Dedifferentiated amniotic fluid mesenchymal stem cell (primary cell): ENCODE data around the gene NKAP.
"Not testable (repeated sequence)": the region's sequence is repeated elsewhere in the genome, so short reads cannot be mapped to it uniquely, and the experiment has no call there.

Experiments used
- DNase-seq: peaks from one replicate; pipeline ENCODE4 v3.0.0-alpha.2; 2016; ENCODE audit errors: extremely low spot score

The NKAP gene

DNA sequence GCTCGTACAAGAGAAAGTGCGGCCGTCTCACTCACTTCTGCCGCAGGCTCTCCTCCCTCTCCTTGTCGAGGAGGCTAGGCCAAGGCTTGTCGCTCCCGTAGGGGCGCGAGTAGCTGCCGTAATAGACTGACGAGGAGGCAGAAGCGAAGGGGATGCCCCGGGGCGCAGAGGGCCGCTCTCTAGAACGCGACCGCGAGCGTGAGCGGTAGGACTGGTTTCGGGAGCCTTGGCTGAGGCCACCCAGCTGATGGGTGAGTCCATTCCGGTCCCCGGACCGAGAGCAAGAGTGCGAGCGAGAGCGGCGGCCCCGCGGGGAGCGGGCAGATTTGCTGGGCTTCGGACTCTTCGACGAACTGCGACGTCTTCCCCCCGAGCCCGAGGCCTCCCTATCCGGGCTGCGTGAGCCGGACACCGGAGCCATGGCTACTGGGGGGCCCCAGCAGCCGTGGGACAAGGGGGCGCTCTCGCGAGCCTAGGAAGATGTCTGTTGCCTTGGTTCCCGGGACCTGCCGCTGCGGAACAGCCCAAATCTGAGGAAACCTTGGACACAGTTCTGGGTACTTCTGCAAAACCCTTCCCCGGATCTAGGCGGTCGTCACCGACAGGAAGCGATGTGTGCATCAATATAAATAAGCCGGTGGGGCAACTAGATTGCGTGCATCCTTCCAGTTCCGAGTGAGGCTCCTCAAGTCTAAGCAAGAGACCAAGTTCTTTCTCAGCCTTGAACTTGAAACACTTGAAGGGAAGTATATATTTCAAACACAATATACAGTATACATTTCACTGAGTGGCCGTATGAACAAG, at the start of gene NKAP:
NKAP (minus strand) TSS at position 567 of the 804 bp plus-strand sequence; CDS start at position 421, 146 bp downstream.
- peak; percentile 93 for DNase-seq

- no peak for DNase-seq
Measured at GRCh38 chrX:119991005-119991787, 47.6 kb upstream of the NKAP start.

GRCh38 chrX:119990556-119991004, 47.0 kb upstream of the NKAP start:
- no peak for DNase-seq

DNA sequence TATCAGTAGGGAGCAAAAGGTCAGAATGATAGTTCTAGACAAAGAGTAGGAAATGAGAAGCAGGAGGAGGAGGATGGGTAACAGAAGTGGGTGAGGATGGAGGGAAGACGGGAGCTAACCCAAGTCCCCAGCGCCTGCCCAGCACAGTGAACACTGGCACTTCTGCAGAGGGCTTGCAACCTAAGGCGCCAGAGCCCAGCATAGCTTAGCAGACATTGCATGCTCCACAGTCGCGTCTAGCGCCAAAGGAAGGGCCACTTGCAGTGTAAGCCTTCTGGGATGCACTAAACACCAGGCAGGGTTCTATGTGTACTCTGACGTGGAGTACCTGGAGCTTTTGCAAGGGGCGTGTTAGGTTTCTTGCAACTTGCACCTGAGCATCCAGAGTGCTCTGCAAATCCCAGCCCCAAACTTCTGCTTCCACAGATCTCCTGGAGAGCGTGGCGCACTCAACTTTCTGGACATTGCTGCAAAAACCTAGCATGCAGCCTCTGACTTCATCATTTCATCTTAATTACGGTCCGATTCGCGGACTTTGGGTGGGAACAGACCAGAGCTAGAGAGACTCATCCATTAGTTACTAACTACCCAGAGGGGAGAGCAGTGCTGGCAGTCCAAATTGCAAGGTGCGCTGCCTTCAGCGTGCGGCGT, 46.5 kb upstream of the NKAP start:
- DNase-seq, result no peak

DNA sequence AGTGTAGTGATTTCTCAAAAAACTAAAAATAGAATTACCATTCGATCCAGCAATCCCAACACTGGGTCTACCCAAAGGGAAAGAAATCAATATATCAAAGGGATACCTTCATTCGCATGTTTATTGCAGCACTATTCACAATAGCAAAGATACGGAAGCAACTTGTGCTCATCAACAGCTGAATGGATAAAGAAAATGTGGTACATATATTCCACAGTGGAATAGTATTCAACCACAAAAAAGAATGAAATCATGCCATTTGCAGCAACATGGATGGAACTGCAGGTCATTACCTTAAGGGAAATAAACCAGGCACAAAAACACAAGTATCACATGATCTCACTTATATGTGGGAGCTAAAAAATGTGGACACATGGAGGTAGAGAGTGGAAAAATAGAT, 42.7 kb upstream of the NKAP start:
- DNase-seq, result no peak

DNA sequence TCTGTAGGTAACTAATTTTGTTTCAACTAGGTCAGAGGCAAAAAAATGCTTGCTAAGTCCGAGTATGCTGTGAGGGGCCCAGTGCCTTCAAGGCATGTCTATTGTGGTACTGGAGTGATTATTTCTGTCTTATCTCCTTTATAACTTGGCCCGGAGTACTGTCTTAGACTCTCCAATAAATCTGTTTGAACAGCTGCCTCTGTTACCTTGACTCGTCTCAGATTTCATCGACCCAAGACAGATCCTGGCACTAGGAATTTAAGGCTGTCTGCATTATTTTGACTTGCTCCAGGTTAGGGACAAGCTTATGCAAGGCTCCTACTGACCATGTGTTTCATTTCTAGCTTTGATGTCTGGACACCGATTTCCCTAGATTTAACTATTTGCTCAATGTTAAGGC, 41.1 kb upstream of the NKAP start:
- no peak for DNase-seq

- no peak for DNase-seq
Measured at GRCh38 chrX:119983494-119983893, 39.9 kb upstream of the NKAP start.

DNA sequence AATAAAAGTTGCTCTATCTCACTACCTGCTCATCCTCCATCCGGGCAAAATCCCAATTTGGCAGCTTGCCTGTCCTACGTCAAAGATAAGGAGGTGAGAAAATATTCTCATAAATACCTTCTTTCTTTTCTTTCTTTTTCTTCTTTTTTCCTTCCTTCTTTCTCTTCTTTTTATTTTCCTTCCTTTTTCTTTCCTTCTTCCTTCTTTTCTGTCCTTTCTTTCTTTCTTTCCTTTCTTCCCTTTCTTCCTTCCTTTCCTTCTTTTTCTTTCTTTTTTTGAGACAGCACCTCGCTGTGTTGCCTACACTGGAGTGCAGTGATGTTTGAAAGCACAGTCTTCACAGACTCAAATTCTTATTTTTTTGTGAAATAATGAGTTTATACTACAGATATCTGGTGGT, 38.6 kb upstream of the NKAP start:
- no peak for DNase-seq

DNA sequence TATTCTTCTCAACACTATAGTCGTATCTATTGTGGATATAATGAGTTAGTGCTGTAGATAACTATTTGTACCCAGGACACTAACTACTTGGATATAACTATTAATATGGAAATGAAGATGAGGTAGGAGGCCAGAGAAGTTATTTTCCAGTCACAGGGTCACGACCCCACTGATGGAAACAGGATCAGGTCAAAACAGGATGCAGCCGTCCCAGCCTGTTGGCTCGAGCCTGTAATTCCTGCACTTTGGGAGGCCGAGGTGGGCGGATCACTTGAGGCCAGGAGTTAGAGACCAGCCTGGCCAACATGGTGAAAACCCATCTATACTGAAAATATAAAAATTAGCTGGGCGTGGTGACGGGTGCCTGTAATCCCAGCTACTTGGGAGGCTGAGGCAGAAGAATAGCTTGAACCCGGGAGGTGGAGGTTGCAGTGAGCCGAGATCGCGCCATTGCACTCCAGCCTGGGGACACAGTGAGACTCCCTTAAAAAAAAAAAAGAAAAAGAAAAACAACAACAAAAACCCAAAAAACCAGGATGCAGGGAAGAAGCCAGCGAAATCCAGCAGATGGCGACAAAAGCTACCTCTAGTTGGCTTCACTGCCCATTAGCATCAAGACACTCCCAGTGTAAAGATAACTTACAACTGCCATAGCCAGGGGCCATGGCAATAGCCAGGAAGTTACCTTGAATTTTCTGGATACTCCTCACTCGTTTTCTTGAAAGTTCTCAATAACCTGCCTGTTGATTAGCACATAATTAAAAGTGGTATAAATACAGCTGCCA, 37.9 kb upstream of the NKAP start:
- DNase-seq, result no peak

DNA sequence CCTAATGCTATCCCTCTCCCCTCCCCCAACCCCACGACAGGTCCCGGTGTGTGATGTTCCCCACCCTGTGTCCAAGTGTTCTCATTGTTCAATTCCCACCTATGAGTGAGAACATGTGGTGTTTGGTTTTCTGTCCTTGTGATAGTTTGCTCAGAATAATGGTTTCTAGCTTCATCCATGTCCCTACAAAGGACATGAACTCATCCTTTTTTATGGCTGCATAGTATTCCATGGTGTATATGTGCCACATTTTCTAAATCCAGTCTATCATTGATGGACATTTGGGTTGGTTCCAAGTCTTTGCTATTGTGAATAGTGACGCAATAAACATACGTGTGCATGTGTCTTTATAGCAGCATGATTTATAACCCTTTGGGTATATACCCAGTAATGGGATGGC, 33.6 kb upstream of the NKAP start:
- not testable (repeated sequence) for DNase-seq

GRCh38 chrX:119971184-119971583, 27.6 kb upstream of the NKAP start:
- no peak for DNase-seq

DNA sequence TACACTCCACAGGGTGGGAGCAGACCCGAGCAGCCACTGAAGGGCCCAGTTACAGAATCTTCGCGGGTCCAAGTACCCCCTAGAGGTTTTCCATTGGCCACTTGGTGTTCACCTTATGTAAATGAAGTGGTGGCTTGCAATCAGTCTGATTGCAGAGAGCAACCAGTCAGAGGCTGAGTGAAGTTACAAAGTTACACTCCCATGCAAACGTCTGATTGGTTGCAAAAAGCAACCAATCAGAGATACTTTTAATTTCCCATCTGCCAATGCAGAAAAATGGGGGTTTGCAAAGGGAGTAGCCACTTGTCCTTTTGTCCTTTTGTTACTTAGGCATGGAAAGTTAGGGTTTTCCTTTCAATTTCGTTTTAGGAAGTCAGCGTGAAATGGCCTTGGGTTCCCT, 27.0 kb upstream of the NKAP start:
- no peak for DNase-seq

DNA sequence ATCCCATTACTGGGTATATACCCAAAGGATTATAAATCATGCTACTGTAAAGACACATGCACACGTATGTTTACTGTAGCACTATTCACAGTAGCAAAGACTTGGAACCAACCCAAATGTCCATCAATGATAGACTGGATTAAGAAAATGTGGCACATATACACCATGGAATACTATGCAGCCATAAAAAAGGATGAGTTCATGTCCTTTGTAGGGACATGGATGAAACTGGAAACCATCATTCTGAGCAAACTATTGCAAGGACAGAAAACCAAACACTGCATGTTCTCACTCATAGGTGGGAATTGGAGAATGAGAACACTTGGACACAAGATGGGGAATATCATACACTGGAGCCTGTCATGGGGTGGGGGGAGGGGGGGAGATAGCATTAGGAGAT, 23.3 kb upstream of the NKAP start:
- DNase-seq, result not testable (repeated sequence)

GRCh38 chrX:119960625-119961024, 17.1 kb upstream of the NKAP start:
- no peak for DNase-seq

GRCh38 chrX:119955807-119956570, 12.4 kb upstream of the NKAP start:
- not testable (repeated sequence) for DNase-seq

GRCh38 chrX:119954374-119954773, 10.8 kb upstream of the NKAP start:
- DNase-seq, result no peak

DNA sequence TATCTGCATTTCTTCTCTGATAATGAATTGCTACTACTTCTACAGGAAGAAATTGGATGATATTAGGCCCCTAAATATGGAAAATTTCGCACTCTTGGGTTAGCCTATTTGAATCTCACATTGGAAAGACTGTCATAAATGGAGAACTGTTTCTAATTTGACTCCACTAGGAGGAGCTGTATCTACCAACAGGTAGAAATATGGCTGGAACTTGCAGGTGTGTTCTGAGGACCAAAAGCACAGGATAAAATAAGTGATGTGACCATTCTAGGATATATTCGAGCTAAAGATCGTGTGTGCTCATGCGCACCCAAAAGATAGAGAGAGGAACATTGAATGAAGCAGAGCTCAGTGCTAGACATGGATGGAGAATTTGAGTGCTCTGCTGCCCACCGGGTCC, 4.8 kb upstream of the NKAP start:
- DNase-seq, result no peak

- DNase-seq, result no peak
Measured at GRCh38 chrX:119945481-119945880, 1.9 kb upstream of the NKAP start.

- DNase-seq, result no peak
Measured at GRCh38 chrX:119942831-119943184, 743 bp downstream of the NKAP start.

- DNase-seq, result no peak
Measured at GRCh38 chrX:119942173-119942819, 1.3 kb downstream of the NKAP start.

GRCh38 chrX:119941336-119941735, 2.2 kb downstream of the NKAP start:
- no peak for DNase-seq
